ENCODE data around the gene CTCF.

Gene CTCF

GRCh38 chr16:67667453-67667816 is 105.1 kb downstream of the CTCF start:
- DNase-seq = no peak

GRCh38 chr16:67667817-67668494 is 105.6 kb downstream of the CTCF start:
- DNase-seq = no peak

GRCh38 chr16:67668495-67669157 is 106.3 kb downstream of the CTCF start:
- no peak for DNase-seq

GRCh38 chr16:67669499-67670101 is 107.3 kb downstream of the CTCF start:
- DNase-seq = no peak

GRCh38 chr16:67672306-67672705 is 110.0 kb downstream of the CTCF start:
- DNase-seq = no peak

GRCh38 chr16:67672739-67673662 is 110.7 kb downstream of the CTCF start:
- DNase-seq = peak; percentile 2

GRCh38 chr16:67673712-67674580 is 111.6 kb downstream of the CTCF start:
- DNase-seq = no peak

- no peak for DNase-seq
Measured at GRCh38 chr16:67674851-67675578, 112.7 kb downstream of the CTCF start.

- DNase-seq = no peak
Measured at GRCh38 chr16:67675579-67675935, 113.2 kb downstream of the CTCF start.

- DNase-seq = no peak
Measured at GRCh38 chr16:67675999-67676398, 113.7 kb downstream of the CTCF start.

GRCh38 chr16:67676516-67676915 is 114.2 kb downstream of the CTCF start:
- no peak for DNase-seq

- no peak for DNase-seq
Measured at GRCh38 chr16:67676939-67677338, 114.6 kb downstream of the CTCF start.

- DNase-seq = no peak
Measured at GRCh38 chr16:67677712-67678111, 115.4 kb downstream of the CTCF start.

- DNase-seq = no peak
Measured at GRCh38 chr16:67678354-67679023, 116.2 kb downstream of the CTCF start.

GRCh38 chr16:67679935-67680897 is 117.9 kb downstream of the CTCF start:
- no peak for DNase-seq

- DNase-seq = no peak
Measured at GRCh38 chr16:67683767-67684166, 121.4 kb downstream of the CTCF start.

- no peak for DNase-seq
Measured at GRCh38 chr16:67685388-67686112, 123.2 kb downstream of the CTCF start.

Data from NCI-H774 (cell line).